GM21367 (cell line): Measurements from ENCODE around the gene CACNA1C.
"Not testable (repeated sequence)": the region's sequence is repeated elsewhere in the genome, so short reads cannot be mapped to it uniquely, and the experiment has no call there.

Experiments
- ATAC-seq: cut with Tn5 transposase; IDR thresholded peaks from one replicate; pipeline ENCODE4 v1.9.1; 2021; ENCODE audit not compliant: unreplicated experiment

CACNA1C gene

GRCh38 chr12:2110127-2110526 is 57.3 kb downstream of the CACNA1C start:
- ATAC-seq = no peak

GRCh38 chr12:2110849-2111566 is 58.2 kb downstream of the CACNA1C start:
- ATAC-seq = no peak

- ATAC-seq = no peak
These were observed 59.0 kb downstream of the CACNA1C start for GRCh38 chr12:2111826-2112225.

DNA sequence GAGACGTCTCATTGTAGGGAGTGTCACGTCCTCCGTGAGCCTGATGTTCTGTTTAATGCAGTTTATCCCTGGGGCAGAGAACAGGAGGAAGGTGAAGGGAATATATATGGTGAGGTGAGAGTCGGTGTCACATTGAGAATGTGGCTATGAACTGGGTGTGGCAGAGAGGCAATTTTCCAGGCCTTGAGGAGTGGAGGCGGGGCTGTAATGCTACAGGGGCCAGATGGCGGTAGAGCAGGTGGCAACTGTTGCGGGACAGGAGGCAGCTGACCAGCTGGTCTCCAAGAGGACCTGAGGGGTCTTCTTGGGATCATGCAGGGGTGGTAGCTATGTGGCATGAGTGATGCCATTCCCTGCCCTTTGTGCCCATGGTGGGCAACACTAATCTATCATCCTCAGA is 59.6 kb downstream of the CACNA1C start:
- no peak for ATAC-seq

GRCh38 chr12:2113119-2113912 is 60.5 kb downstream of the CACNA1C start:
- no peak for ATAC-seq

DNA sequence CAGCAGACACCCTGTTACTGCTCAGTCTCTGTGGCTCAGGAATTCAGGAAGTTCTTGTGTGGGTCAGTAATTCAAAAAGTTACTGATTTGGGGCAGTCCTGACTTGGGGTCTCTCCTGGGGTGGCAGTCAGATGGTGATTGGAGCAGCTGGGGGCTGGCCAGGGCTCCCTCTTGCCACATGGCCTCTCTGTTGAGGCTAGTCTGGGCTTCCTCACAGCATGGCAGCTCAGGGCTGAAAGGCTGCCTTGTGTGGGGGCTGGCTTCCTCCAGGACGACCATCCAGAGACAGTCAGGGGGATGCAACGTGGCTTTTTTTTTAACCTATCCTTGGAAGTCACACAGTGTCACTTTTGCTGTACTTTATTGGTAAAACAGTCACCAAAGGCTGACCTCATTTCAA is 61.3 kb downstream of the CACNA1C start:
- ATAC-seq = no peak

GRCh38 chr12:2115101-2115845 is 62.5 kb downstream of the CACNA1C start:
- no peak for ATAC-seq

- ATAC-seq = no peak
These were observed 64.8 kb downstream of the CACNA1C start for GRCh38 chr12:2117541-2117940.

- no peak for ATAC-seq
These were observed 65.3 kb downstream of the CACNA1C start for GRCh38 chr12:2118061-2118460.

- no peak for ATAC-seq
These were observed 65.9 kb downstream of the CACNA1C start for GRCh38 chr12:2118481-2119255.

DNA sequence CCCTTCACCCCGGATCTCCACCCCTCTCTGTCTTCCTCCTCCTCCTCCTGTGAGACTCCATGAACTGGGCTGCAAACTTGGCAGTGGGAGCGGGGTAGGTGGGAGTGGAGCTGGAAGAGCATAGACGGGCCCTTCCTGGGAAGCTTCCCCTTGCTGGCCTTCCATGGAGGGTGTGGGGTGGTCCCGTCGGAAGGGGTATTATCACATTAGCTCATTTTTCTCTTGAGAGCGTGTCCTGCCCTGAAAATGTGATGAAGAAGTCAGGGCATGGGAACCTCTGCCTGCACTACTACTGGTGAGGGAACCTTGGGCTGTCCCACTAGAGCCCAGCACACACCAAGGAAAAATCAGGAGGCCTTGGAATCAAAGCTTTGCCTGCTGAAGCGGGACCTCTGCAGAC is 66.5 kb downstream of the CACNA1C start:
- no peak for ATAC-seq

DNA sequence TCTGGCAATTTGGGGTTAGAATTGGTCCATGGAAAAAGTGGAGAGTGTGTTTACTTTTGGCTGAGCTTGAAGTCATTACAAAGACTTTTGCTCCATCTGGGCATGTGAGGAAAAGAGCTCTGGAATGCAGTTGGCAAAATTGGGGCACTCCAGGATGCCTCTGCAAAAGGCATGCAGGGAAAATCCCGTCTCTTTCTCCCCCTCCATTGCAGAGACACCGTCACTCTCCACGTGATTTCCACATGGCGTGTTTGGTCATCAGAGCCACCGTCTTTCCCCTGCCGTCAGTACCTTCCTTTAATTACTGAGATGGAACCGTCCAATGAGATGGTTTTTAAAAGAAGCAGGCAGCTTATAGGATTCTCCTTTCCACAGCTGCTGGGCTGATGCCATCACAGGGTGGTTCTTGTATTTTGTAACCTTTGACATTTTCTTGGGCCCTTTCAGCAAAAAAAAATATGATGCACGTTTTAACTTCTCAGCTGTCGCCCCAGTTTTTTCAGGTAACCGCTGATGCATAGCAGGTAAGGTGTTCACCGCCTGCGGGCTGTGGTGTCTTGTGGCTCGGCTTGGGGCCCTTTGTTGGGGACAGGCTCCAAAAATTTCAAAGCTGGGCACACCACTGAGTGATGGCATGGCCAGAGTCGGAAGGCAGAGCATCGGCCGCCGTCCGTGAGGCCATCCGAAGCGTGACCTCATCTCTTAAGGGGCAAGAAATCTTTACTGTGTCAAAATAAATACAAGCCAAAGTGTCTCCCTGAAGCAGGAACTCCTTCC is 68.4 kb downstream of the CACNA1C start:
- no peak for ATAC-seq

DNA sequence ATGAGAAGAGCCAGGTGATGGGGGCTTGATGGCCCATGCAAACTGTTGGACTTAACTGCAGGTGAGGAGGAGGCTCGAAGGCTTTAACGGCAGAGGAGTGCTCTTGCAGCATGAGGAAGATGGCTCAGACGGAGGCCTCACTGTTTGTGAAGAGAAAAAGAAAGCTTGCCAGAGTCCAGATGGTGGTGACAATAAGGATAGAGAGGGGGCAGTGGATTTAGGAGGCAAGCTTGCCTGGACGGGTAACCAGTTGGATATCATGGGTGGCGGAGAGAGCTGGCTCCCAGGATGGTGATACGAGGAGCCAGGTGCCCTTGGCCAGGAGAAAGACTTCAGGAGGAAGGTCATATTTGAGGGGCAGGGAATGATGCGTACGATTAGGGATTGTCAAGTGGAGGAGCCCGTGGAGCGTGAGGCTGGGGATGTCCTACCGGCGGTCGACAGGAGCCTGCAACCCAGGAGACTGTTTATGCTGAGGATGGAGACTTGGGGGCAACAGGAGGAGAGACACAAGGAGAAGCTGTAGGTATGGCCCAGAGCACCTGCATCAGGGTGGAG is 71.8 kb downstream of the CACNA1C start:
- no peak for ATAC-seq

DNA sequence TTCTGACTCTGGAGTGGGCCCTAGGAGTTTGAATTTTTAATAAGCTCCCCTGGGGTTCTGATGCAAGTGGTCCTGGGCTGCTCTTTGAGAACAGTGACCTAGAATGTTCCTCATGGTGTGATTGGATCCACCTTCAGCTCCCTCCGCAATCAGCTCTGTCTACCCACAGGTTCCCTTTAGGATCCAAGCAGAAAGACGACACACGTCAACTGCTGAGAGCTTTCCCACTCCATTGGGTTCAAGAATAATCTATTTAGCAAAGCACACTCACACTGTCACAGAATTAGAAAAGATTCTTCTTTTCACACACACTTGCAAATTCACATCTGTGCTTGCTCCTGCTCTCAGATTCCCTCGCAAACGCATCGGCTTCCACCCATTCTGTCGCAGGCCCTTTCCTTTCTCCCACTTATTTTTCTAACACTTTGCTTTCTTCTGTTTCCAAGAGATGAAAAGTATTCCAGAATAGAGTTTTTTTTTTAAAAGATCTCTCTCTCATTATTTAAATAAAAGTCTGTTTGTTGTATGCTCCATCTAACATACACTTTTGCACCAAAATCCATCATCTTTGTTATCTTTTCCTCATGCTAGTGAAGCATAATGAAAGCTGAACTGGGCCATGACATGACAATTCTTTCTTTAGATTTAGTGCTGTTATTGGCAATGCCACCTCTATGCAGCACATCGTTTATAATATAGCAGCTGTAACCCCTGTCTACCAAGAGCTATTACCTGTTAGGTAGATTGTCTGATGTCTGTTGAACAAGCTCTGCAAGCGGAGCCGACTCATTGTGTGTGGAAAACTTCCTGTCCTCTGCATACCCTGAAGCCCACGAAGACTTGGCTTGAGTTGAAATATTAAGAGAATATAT is 73.1 kb downstream of the CACNA1C start:
- no peak for ATAC-seq

- ATAC-seq = no peak
These were observed 74.1 kb downstream of the CACNA1C start for GRCh38 chr12:2126676-2127406.

GRCh38 chr12:2129076-2129475 is 76.3 kb downstream of the CACNA1C start:
- no peak for ATAC-seq

DNA sequence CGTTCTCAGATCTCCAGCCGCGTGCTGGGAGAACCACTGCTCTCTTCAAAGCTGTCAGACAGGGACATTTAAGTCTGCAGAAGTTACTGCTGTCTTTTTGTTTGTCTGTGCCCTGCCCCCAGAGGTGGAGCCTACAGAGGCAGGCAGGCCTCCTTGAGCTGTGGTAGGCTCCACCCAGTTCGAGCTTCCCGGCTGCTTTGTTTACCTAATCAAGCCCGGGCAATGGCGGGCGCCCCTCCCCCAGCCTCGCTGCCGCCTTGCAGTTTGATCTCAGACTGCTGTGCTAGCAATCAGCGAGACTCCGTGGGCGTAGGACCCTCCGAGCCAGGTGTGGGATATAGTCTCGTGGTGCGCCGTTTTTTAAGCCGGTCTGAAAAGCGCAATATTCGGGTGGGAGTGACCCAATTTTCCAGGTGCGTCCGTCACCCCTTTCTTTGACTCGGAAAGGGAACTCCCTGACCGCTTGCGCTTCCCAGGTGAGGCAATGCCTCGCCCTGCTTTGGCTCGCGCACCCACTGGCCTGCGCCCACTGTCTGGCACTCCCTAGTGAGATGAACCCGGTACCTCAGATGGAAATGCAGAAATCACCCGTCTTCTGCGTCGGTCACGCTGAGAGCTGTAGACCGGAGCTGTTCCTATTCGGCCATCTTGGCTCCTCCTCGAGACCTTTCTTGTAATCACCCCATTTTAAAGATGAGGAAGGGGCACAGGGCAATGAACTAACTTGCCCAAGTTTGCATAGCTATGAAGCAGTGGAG is 83.1 kb downstream of the CACNA1C start:
- not testable (repeated sequence) for ATAC-seq

GRCh38 chr12:2136901-2137300 is 84.1 kb downstream of the CACNA1C start:
- ATAC-seq = no peak
